Hematopoietic multipotent progenitor cell treated with erythropoietin and hydrocortisone succinate and interleukin-3 and kit ligand, for 6 days (in vitro differentiated cells): ENCODE measurements around the gene FANK1.
"Not testable (repeated sequence)": the region's sequence is repeated elsewhere in the genome, so short reads cannot be mapped to it uniquely, and the experiment has no call there.

Experiments used
- DNase-seq: peaks from one replicate; pipeline ENCODE4 v3.0.0-alpha.2; 2015

Gene FANK1

DNA sequence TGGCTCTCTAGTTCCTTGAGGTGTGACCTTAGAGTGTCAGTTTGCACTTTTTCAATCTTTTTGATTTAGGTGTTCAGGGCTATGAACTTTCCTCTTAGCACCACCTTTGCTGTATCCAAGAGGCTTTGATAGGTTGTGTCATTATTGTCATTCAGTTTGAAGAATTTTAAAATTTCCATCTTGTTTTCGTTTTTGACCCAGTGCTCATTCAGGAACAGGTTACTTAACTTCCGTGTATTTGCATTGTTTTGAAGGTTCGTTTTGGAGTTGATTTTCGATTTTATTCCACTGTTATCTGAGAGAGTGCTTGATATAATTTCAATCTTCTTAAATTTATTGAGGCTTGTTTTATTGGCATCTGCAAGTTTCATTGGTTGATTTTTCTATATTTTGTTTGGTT is 37.3 kb downstream of the FANK1 start:
- no peak for DNase-seq

DNA sequence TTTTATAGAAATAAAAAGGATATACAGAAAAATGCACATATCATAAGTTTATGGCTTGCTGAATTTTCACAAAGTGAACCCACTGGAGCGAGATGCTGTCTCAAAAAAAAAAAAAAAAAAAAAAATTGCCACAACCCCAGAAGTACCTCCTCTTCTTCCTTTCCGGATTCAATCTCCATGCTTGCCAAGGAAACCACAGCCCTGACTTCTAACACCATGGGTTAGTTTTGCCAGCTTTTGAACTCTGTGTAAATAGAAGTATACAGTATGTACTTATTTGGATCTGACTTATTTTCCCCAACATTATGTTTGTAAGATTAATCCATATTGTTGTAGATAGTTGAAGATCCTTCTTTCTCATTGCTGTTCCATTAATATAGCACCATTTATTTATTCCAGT is 40.0 kb downstream of the FANK1 start:
- no peak for DNase-seq

DNA sequence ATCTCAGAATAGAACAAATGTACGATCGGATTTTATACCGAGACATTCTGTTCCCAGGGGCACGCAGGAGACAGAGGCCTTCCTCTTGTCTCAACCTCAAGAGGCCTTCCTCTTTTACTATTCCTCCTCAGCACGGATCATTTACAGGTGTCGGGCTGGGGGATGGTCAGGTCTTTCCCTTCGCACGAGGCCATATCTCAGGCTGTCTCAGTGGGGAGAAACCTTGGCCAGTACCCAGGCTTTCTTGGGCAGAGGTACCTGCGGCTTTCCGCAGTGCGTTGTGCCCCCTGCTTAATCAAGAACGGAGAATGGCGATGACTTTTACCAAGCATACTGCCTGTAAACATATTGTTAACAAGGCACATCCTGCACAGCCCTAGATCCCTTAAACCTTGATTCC is 44.2 kb downstream of the FANK1 start:
- no peak for DNase-seq

DNA sequence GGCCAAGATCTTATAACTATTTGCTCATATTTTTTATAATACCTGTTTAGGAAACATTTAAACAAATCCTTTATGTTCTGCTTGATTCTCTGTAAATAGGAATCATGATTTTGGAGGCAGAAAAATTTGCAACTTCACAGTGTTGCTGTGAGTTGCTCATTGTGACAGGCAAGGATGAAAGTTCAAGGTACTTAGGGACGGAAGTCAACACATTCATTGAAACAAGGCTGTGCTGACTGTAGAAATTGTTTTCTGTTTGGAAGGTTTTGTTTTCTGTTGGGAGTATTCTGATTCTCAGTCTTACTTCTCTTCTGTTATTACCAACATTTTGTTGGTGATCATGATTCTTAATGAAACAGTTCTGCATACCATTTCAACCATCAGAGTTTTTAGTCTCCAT is 54.9 kb downstream of the FANK1 start:
- DNase-seq = no peak

DNA sequence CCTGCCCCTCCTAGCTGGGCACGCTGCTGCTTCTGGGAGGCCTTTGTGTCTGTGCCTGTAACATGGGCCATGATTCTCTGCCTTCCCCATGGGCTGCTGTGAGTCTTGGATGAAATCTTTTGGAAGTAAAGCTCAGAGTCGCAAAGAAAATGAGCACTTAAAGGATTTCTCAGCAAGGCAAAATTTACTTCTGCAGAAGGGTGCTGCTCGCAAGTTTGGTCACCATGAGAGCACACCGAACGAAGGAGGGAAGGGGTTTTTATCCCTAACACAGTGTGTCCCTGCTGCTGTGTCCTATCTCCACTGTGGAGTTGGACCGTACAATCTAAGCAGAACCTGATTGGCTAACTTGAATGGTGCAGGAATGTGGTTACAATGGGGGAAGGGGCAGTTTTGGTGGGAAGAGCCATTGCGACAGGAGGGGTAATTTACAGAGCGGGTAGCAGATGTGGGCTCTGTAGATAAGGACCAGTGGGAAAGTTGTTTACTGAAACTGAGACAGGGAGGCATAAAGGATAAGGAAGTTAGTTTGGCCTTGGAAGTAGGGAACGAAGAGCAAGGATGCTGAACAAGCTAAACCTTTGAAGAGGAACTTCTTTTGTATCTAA is 57.5 kb downstream of the FANK1 start:
- peak; percentile 41 for DNase-seq

DNA sequence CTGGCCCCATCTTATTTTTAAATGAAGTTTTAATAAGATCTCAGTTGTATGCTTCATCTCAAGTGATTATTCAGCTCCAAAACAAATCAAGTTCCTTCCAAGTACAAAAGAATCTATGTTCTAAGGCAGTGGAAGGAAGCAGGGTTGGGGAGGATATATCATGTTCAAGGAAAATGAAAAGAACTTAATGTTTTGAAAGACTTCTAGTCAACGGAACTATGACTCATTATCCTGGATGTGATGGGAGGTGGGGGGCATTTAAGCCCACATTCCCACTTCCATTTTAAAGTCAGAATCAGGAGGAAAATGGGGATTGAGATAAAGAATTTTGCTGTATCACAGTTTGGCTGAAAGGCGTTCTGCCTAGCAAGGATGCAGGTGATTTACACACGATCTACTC is 59.4 kb downstream of the FANK1 start:
- DNase-seq = no peak

DNA sequence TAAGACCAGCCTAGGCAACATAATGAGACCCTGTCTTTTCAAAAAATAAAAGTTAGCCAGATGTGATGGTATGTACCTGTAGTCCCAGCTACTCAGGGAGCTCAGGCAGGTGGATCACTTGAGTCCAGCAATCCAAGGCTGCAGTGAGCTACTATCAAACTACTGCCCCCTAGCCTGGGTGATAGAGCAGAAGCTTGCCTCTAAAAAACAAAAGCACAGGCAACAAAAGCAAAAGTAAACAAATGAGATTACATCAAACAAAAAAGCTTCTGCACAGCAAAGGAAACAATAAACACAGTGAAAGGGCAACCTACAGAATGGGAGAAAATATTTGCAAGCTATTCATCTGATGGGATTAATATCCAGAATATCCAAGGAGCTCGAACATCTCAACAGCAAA is 65.4 kb downstream of the FANK1 start:
- DNase-seq = no peak

DNA sequence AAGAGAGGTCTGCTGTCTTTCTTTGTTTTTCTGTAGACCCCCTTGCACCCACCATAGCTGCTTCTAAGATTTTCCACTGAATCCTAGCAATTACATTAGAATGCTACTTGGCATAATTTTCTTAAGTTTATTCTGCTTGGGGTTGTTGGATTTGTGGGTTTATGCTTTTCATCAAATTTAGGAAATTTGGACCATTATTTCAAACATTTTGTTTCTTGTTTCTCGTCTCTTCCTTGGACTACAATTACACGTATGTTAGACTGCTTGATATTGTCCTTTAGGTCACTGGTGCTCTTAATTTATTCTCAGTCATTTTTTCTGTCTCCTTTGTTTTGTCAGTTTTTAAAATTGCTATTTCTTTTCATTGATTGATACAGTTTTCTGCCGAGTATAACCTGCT is 65.8 kb downstream of the FANK1 start:
- DNase-seq = no peak

DNA sequence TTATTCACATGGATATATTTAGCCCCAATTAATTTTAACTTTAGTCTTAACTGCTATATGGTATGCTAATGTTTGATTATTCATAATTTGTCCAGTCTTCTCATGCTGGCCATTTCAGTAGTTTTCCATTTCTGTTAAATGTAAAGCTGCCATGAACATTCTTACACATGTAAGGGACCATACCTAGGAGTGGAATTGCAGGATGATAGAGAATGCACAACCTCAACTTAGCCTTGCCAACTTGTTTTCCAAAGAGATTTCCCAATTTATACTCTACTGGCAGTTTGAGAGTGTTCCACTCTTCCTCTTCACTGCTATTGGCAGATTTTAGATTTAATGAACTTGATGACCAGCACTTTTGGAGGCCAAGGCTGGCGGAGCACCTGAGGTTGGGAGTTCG is 68.2 kb downstream of the FANK1 start:
- no peak for DNase-seq

DNA sequence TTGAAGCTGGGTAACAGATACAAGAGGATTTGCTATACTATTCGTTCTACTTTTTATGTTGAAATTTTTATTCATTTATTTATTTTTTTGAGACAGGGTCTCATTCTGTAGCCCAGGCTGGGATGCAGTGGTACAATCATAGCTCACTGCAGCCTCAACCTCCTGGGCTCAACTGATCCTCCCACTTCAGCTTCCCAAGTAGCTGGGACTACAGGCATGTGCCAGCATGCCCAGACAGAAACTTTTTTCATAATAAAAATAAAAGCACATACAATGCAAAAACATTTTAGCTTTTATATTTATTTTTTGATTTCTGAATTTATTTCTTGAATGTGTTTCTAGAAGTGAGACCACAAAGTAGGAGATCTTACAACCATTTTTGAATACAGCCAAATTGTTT is 71.2 kb downstream of the FANK1 start:
- DNase-seq = no peak

DNA sequence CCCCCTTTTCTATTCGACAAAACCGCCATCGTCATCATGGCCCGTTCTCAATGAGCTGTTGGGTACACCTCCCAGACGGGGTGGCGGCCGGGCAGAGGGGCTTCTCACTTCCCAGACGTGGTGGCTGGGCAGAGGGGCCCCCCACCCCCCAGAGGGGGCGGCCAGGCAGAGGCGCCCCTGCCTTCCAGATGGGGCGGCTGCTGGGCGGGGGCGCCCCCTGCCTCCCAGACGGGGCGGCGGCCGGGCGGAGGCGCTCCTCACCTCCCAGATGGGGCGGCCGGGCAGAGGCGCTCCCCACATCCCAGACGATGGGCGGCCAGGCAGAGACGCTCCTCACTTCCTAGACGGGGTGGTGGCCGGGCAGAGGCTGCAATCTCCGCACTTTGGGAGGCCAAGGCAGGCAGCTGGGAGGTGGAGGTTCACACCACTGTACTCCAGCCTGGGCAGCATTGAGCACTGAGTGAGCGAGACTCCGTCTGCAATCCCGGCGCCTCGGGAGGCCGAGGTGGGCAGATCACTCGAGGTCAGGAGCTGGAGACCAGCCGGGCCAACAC is 73.8 kb downstream of the FANK1 start:
- not testable (repeated sequence) for DNase-seq

DNA sequence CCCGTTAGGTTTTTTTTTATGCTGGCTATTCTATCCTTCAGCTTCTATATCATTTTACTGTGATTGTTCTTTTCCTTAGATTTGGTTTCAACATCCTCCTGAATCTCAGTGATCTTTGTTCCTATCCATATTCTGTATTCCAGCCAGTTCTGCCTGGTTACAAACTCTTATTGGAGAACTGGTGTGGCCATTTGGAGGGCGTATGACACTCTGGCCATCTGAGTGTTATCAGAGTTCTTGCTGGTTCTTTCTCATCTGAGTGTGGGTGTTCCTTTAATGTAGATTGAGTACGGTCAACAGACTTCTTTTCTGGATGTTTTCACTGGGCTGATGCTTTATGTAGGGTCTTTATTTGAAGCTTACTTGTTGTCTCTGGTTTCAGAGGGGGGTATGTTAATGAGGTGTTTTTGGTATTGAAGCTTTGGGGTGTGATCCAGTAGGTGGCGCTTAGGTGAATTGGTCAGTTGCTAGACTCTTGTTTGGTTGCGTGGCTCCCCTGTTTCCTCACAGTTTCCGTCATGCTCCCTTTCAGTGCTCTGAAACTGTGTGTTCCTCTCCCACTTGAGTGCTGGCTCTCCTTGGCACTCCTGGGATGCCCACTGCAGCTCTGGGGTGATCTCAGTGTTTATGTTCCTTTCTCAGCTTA is 80.7 kb downstream of the FANK1 start:
- DNase-seq = peak; percentile 20

DNA sequence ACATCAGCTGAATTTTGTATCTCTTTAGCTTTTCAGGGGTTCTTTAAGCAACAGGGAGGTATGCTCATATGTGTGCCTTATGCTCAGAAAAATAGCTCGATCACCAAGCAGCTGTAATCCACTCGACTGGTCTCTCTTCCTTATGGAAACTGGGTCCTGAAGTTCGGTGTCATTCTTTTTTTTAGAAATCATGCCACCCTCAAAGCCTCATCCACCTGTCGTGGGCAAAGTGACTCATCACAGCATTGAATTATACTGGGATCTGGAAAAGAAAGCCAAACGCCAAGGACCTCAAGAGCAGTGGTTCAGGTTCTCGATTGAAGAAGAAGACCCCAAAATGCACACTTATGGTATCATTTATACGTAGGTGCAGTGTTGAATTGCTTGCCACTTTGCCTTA is 83.6 kb downstream of the FANK1 start:
- DNase-seq = no peak

DNA sequence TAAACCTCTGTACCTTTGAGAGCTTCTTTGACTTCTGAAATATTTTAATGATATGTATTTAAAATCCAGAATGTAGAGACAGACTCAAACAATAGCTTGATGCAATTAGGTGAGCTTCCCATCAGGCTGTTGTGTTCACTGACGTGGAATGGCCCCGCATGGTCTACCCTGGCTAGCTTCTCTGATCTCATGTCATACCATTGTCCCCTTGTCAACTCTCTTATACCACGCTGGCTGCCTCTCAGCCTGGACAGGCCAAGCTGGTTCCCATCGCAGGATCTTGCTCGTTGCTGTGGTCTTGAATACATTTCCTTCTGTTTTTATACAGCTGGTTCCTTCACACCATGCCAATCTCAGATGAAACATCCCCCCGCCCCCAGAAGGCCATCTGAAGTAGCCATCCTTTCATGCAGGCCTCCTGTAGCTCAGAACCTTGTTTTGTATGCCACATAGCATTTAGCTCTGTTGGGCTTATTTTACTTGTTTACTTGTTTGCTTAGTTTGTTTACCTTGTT is 84.2 kb downstream of the FANK1 start:
- DNase-seq = no peak

DNA sequence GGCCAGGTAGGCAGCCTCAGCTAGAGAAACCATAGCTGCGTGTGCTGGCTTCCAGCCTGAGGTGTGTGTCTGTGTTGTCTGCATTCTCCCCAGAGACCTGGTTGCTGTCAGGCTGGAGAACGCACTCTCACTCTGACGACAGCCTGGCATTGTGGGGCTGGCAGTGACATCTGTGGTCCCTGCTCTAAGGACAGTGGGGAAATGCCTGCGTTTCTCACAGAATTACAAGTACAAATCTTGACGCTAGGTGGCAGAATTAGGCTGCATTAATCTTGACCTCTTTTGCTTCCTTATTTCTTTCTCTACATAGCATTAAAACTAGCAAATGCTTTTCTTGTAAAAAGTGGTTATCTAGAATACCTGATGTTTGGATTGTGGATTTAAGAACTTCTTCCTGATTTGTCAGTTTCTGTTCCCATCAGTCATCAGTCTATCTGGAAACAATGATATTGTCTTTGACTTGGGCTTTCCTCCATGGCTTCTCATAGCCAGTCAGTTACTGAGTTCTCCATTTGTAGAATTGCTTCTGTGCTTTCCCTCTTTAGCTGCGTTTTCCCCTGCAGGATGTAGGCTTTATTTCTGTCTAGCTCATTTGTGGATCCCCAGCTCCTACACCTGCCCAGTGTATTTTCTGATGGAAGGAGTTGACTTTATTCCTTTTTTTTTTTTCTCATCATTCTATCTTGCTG is 86.0 kb downstream of the FANK1 start:
- peak; percentile 89 for DNase-seq

DNA sequence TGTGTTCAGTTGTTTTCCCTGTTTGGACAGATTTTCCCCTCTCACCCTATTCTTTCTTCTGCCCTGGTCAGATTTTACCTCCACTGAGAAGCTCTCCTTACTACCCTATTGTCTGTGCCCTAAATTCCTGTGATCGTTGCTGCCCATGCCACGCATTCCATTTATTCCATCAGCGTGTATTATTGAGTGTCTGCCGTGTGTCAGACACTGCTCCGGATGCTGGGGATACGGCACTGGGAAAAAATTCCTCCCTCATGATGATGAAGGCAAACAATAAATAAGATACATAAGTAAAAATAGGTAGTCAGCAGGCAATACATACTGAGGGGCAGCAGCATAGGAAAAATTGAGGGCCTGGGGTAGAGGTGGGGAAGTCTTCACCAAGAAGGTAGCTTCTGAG is 86.8 kb downstream of the FANK1 start:
- no peak for DNase-seq

DNA sequence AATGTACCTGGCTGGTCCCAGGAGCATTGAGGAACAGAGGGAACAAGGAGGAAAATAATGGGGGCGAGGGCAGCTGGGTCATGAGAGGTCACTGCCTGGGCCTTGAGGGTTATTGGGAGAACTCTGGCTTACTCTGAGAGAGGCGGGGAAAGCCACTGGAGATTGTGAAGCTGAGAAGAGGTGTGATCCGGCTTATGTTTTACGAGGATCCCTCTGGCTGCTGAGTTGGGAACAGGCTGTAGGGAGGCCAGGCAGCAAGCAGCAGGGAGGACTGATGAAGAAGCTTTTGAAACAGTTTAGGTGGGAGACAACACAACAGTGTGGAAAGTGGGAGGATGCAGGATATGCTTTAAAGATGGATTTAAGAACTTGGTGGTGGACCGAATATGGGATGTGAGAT is 87.3 kb downstream of the FANK1 start:
- no peak for DNase-seq

DNA sequence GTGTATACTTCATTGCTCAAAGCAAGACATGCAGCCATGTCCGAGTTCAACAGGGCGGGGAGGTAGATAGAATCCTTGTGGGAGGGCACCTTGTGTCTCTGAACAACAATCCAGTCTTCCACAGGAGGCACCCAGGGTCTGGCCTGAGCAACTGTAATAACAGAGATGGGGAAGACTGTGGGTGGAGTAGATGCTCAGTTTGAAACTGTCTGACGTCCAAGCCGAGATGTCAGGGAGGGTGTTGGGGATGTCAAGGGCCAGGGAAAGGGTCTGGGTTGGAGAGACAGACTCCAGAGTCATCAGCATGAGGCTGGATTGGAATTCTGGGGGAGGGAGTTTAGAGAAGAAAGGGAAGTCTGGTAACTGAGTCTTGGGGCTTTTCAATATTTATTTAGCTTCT is 88.0 kb downstream of the FANK1 start:
- no peak for DNase-seq

DNA sequence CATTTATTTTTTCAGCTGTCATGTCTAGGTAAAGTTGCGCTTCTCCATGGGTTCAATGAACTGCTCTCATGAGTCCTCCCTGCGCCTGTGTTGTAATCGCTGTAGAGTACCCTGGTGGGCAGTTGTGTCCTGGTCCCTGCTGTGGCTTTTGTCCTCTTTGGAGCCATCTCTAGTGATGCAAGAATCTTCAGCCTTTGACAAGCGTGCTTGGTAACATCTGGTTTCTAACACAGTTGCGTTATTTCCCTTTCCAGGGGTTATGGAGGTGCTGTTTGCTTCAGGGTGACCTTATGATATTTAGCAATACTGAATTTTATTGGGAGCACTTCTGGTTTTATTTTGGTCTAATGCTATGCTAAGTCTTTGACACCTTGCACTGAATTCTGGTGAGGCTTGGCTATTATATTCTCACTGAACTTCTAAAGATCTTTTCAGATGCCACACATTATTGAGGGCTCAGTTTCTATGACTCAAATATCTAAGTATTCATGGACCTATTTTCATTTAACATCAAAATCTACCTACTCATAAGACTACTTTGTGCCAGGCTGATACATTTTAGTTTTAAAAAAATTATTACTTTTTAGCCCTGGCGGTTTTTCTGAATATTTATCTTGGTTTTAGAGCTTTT is 88.6 kb downstream of the FANK1 start:
- no peak for DNase-seq

DNA sequence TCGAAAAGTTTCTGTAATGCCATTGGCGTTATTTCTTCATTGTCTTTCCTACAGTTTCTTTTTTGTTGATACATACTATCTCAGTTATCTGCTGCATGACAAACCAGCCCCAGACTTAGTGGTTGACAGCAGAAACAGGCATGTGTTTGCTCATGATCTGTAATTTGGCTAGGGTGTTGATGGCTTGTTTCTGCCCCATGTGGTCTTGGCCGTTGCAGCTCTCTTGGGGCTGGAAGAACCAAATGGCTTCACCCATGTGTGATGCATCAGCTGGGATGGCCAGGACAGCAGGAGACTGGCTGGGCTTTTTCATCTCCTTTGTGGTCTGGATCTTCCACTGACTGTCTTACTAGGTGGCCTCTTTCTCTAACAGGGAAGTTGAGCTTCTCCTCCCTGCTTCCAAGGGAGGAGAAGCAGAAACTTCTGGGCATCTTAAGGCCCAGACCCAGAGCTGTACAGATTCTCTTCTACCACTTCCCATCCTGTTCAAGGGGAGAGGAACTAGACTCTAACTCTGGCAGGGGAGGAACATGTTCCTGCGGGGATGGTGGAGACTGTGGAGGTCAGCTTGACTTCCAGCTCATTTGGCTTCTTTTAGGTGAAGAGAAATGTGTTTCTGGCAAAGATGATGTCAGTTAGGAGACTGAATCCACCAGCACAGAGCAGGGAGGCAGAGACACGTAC is 89.3 kb downstream of the FANK1 start:
- no peak for DNase-seq

DNA sequence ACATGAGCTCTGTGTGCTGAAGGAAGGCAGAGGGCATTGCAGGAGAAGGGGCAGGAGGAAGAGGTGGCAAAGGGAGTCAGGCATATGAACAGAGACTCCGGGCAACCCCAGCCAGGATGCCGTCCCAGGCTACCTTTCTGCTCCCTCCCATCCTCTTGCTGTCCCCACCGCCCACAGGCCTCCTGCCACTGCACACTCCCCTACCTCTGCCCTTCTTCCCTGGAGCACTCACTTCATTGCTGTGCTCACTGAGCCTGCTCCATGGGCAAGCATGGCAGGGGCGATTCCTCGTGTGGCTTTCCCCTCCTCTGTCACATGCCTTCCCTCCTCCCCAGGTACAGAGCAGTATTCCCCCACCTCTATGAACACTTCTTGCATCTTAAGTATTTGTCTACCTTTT is 93.4 kb downstream of the FANK1 start:
- no peak for DNase-seq

DNA sequence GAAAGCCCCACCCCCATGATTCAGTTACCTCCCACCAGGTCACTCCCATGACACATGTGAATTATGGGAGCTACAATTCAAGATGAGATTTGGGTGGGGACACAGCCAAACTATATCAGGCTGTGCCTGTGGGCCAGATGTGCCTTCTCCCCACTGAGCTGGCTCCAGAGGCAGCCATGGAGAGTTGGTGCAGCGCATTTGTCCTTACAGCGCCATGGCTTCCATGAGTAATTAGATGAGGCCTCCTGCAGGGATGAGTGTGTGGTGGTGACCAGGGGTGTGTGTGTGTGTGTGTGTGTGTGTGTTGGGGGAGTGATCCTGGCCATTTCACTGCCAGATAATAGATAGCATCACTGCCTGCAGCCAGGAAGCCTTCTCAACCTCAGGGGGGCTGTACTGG is 94.6 kb downstream of the FANK1 start:
- DNase-seq = no peak

DNA sequence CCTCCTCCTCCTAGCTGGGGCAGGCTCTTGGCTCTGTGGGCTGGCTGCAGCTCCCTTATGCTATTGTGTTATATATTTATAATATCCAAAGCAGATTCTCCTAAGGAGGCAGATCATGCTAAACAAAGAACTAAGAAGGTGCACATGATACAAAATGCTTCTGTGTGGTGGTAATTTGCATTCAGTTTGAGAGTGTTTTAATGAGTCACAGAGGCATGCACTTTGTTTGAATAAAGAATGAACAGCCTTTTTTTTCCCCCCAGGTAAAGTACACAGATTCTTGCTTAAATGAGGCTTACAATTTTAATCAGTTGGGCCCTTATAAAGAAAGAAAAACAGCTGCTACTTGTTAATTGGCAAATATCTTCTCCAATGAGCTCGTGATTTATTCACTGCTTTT is 95.0 kb downstream of the FANK1 start:
- DNase-seq = no peak
